ENCODE results near the gene IMPA2. TPM values are rescaled to one million over a fixed set of nuclear protein-coding genes. Genes with fewer than 3 reads are reported as not detected.

IMPA2 gene
- total and polyA plus RNA-seq, 10 of the 15 experiments (the other 5 are each of a cell fraction or from before 2014, with no cell fraction given): 0.24 to 21.0 (median 11.4) TPM

- no peak for TF ChIP-seq POU2F2 (IDR thresholded peaks at IDR 0.05; ENCODE audit: borderline replicate concordance, low read depth, low read length)
These were observed 25.9 kb upstream of the IMPA2 start (continued) for GRCh38 chr18:11955239-11956029.

DNA sequence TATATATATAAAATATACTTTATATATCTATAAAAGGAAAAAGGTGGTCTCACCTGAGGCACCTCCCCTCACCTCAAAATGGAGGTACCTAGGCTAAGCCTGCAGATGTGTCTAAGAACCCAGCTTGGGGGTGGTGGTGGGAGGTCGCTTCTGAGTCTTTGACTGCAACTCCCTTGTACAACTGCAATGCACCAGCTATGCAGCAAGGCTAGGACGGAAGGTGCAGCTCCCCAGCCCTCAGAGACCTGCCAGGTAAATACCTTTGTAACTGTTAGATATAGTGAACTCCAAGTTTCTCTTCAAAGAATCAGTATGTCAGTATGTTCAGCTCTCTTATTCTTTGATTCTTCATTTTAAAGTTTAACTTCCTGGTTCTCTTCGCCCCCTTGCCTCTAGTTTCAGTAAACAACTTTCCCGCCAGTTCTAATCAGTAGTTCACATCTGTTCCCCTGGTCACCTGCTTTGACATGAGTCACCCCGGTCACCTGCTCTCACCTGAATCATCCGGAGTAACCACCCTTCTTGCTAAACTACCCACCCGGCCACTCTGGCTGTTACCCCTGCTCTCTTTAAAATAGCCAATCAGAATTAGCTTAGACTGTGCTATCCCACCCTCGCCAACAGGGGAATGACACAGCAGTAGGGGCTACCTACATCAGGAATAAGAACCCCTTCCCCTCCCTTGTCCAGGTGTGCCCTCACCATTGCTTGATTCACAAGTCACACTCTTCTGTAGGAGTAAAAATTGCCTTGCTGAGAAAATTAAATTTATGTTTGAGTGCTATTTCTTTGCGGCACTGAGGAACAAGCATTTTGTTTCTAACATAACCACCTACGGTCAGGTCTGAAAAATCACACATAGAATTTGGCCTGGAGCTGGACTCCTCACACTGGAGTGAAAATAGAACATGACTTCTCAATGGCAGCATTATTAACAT lies 24.7 kb upstream of the IMPA2 start:
- FAIRE-seq (no peak), ATAC-seq (no peak), DNase-seq (ENCODE audit: low read depth, low spot score) (no peak)
- Histone ChIP-seq H3K4me2 (ENCODE audit: control insufficient read depth, insufficient read depth) (no peak overlapping the region), H3K4me1 (ENCODE audit: control insufficient read depth, insufficient read depth, low read length) (no peaks in the 10 kb centered on the region), H3K36me3 (ENCODE audit: control insufficient read depth in 2 of 2, insufficient read depth in 2 of 2, low read length in 1 of 2) (no peaks in the 10 kb centered on the region), H3K4me3 (no peak overlapping the region), H3K9ac (ENCODE audit: control insufficient read depth, insufficient read depth, low read length) (no peak overlapping the region), H3K27me3 (replicated peaks in 1 of 2; ENCODE audit: control insufficient read depth in 2 of 2, insufficient read depth in 2 of 2, low read length in 1 of 2) (no peaks in the 10 kb centered on the region), H4K20me1 (ENCODE audit: control insufficient read depth, insufficient read depth) (no peaks in the 10 kb centered on the region), H2AFZ (ENCODE audit: control insufficient read depth, low read depth, low read length) (no peak overlapping the region), H3K79me2 (ENCODE audit: control insufficient read depth, insufficient read depth, low read length) (no peaks in the 10 kb centered on the region), H3K9me3 (replicated peaks; ENCODE audit: control insufficient read depth, insufficient read depth, low read length) (peaks cover 3% of the 10 kb centered on the region; the same call in 2 of the 3 replicates), H3K27ac (ENCODE audit: control insufficient read depth, insufficient read depth) (no peak overlapping the region)
- ChIA-PET POLR2A (no interaction called here), SMC1A (ENCODE audit: uncharacterized antibody, unreplicated experiment) (no interaction called here), RAD21 (ENCODE audit: unreplicated experiment) (no interaction called here), CTCF (interaction anchor here (1.5 kb wide), 1 partner anchor 18 kb away, joined by 5 read pairs; no protein-coding TSS in a partner anchor)
- WGBS (ENCODE audit: insufficient coverage, insufficient replicate concordance, low lambda C conversion rate, missing lambda C conversion rate): 78% methylated on average over 10 of the region's 10 CpGs
- no TSS peak for BruUV-seq (replicated peaks)
- TF ChIP-seq CBX3 (IDR thresholded peaks at IDR 0.05; ENCODE audit: borderline replicate concordance, low read depth): no peak
- TF ChIP-seq GATAD2B (conservative IDR thresholded peaks at IDR 0.05; ENCODE audit: low read depth): no peak
- no peak for TF ChIP-seq EGR1 (IDR thresholded peaks at IDR 0.05; ENCODE audit: borderline replicate concordance in 1 of 2, low read depth in 2 of 2, low read length in 2 of 2)
- TF ChIP-seq NR2C1 (IDR thresholded peaks at IDR 0.05): no peak
- in situ Hi-C loops (cut with MboI): no loop called here
- intact Hi-C loops (cut with micrococcal nuclease; ENCODE audit: unreplicated experiment): no loop called here

All from GM12878 (cell line).